Astrocyte of the cerebellum (primary cell): Measurements from ENCODE around the gene EBI3.
"Not testable (repeated sequence)": the region's sequence is repeated elsewhere in the genome, so short reads cannot be mapped to it uniquely, and the experiment has no call there.

Experiments used
- DNase-seq: peaks from one replicate; pipeline ENCODE4 v3.0.0-alpha.2; 2011; ENCODE audit warnings: low read depth
- H3K4me3 ChIP-seq: 2 replicates; pipeline ENCODE4 v1.5.1; 2011; ENCODE audit warnings: mild to moderate bottlenecking, low read depth, low read length, moderate library complexity
- in situ Hi-C: cut with HindIII; loops from 2 replicates; pipeline ENCODE4 v1.10.0; 2017; ENCODE audit warnings: low sequenced_read_pairs
- TF ChIP-seq, protein P1 (sequence below): IDR thresholded peaks from 2 replicates; pipeline ENCODE4 v1.5.1; 2012; ENCODE audit warnings: low read length, low read depth, moderate library complexity, mild to moderate bottlenecking; ENCODE audit errors: missing control alignments

EBI3 gene

DNA sequence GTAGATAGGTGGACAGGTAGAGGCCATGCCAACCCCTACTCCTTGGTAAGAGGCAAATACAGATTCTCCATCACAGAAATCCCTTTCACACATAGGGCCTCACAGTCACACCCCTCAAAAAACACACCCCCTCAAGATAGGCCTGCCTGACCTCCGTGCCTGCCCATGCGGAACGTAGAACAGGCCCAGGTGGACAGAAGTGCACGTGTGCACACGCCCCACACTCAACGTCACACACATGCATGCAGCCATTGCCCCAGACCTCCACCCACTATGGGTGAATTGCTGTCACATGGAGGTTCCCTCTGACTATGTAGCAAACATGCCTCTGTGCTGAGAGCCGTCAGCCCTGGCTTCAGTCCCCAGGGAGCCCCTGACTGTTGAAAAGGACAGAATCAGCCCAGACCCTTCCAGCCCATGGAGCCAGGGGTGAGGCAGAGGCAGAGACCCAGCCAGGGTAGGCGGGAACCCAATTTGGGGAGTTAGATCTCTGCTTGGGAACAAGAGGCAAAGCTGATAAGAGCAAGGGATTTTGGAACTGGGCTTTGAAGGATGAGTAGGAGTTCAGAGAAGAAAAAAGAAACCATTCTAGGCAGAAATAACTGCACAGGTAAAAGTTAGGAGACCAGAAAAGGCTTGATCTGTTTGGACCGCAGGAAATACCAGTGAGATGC lies 43.8 kb upstream of the EBI3 start:
- no peak overlapping the region for H3K4me3 ChIP-seq
- TF ChIP-seq, protein P1, sequence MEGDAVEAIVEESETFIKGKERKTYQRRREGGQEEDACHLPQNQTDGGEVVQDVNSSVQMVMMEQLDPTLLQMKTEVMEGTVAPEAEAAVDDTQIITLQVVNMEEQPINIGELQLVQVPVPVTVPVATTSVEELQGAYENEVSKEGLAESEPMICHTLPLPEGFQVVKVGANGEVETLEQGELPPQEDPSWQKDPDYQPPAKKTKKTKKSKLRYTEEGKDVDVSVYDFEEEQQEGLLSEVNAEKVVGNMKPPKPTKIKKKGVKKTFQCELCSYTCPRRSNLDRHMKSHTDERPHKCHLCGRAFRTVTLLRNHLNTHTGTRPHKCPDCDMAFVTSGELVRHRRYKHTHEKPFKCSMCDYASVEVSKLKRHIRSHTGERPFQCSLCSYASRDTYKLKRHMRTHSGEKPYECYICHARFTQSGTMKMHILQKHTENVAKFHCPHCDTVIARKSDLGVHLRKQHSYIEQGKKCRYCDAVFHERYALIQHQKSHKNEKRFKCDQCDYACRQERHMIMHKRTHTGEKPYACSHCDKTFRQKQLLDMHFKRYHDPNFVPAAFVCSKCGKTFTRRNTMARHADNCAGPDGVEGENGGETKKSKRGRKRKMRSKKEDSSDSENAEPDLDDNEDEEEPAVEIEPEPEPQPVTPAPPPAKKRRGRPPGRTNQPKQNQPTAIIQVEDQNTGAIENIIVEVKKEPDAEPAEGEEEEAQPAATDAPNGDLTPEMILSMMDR, result no peak
- in situ Hi-C loops, result no loop called here
- no peak for DNase-seq

DNA sequence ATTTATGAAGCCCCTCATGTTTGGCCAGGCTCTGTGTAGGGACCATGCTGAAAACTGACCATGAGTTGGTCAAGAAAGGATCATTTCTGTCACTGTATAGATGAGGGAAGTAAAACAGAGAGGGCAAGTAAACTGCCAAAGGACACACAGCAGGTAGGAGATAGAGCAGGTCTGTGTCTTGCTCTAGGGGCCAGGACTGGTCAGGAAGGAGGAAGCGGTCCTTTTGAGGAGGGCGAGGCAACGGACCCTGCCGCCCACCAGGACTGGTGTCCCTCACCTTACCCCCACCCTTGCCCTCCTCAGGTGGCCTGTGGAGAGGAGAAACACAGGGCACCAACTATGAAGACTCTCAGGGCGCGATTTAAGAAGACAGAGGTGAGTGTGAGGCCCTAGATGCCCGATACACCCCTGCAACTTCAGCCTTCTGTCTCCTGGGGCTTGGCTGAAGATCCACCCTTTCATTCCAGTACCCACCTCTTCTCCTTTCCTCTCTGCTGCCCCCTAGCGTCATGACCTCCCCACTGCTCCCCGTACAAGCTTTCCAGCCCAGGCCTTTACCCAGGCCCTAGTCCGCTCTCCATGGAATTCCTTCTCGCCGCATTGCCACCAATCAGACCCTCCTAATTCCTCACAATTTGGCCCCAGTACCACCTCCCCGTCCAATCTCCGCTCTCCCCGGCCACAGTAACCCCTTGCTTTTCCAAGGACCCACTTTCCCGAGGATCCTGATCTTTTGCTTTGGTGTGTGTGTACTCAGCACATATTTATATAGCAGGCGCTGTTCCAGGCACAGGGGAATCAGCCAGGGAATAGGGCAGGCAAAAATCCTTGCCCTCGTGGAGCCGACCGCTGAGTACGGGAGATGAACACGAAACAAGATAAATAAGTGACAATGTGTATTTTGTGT lies 43.0 kb upstream of the EBI3 start:
- in situ Hi-C loops, result no loop called here
- TF ChIP-seq, protein P1, result peak; percentile 89
- no peak overlapping the region for H3K4me3 ChIP-seq
- DNase-seq, result peak; percentile 23

DNA sequence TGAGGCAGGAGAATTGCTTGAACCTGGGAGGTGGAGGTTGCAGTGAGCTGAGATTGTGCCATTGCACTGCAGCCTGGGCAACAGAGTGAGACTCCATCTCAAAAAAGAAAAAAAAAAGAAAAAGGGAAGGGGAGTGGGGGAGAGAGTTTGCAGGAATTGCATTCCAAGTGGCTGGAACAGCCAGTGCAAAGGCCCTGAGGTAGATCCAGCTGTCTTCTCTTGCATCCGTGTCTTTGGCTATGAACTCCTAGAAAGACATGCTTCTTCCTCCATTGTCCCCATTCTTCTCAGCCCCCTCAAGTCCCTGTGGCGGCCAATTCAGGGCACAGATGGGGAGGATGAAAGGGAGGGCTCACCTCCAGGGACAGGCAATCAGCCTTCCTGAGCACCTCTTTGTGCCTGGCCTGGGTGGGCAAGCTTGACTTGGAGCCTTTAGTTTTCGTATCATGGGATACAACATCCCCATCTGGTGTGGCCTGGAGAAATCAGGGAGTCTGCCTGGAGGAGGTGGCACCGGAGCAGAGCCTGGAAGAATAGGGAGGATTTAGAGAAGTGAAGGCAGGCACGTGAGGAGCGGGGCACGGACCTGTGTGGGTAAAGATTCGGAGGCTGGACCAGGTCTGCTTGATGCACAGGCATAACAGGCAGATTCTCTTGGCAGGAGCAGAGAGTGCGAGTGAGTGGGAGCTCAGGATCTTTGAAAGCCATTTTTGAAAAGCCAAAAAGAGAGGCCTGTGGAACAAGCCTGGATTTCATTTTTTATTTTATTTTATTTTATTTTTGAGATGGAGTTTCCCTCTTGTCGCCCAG lies 41.8 kb upstream of the EBI3 start:
- TF ChIP-seq, protein P1, result no peak
- no peak overlapping the region for H3K4me3 ChIP-seq
- no peak for DNase-seq
- in situ Hi-C loops, result no loop called here

DNA sequence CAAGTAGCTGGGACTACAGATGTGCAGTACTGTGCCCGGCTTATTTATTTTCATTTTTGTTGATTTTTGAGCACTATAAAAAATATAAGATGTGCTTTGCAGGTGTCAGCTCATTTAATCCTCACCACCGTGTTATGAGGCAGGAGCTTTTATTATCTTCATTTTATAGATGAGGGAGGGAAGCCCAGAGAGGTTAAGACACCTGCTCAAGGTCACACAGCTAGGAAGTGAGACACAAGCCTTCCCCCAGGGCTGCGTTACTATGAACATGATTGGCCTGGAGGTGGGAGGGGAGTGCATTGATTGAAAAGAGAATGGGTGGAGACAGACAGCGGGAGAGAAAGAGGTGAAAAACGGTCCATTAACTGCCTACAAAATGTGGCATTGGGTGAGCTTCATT lies 39.7 kb upstream of the EBI3 start:
- TF ChIP-seq, protein P1, result no peak
- no peak for DNase-seq
- in situ Hi-C loops, result no loop called here
- no peak overlapping the region for H3K4me3 ChIP-seq

DNA sequence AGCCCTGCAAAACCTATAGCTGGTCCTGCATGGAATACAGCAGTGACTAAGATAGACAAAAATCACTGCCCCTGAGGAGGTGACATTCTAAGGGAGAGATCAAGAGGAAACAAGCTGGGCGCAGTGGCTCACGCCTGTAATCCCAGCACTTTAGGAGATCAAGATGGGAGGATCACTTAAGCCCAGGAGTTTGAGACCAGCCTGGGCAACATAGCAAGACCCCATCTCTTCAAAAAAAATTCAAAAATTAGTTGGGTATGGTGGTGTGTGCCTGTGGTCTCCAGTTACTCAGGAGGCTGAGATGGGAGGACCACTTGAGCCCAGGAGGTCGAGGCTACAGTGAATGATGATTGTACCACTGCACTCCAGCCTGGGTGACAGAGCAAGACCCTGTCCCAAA lies 36.8 kb upstream of the EBI3 start:
- DNase-seq, in situ Hi-C loops, H3K4me3 ChIP-seq: not testable (repeated sequence)

DNA sequence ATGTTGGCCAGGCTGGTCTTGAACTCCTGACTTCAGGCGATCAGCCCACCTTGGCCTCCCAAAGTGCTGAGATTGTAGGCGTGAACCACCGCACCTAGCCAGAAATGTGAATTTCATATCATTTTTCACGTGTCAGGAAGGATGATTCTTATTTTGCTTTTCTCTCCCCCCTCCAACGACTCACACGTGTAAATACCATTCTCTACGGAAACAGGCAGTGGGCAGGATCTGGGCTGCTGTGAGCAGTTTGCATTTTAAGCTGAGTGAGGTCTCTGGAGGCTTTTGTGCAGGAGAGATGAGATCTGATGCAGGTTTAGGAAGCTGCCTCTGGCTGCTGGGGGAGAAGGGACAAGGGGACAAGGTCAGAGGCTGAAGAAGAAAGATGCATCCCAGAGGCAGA lies 35.0 kb upstream of the EBI3 start:
- TF ChIP-seq, protein P1, result no peak
- no peak for DNase-seq
- in situ Hi-C loops, result no loop called here
- H3K4me3 ChIP-seq, result no peak overlapping the region
